Activated T-cell treated with anti-CD3 and anti-CD28 coated beads, Interleukin-2, amount 50 U/mL, for 72 hours (primary cell): ENCODE measurements around the gene PRAMEF10. TPM values are rescaled to one million over a fixed set of nuclear protein-coding genes. Genes with fewer than 3 reads are reported as not detected.
"Not testable (repeated sequence)": the region's sequence is repeated elsewhere in the genome, so short reads cannot be mapped to it uniquely, and the experiment has no call there.

Source experiments
- ATAC-seq, 2 donors: fragments of 150-1000 bp; cut with Tn5 transposase; replicated peaks in 1 of 2; 2 replicates each; pipeline ENCODE4 v1.10.0; 2021; ENCODE audit warnings: moderate library complexity in 2 of 2, mild to moderate bottlenecking in 1 of 2
- DNase-seq, 2 donors: peaks; one replicate each; pipeline ENCODE4 v3.0.0; 2021 to 2022; ENCODE audit warnings: mixed read lengths in 1 of 2
- H3K27ac Mint-ChIP-seq: one replicate; pipeline ENCODE4 v1.8.0; 2022; ENCODE audit warnings: mild to moderate bottlenecking, moderate library complexity, mixed read lengths
- H3K27me3 Mint-ChIP-seq: one replicate; pipeline ENCODE4 v1.8.0; 2022; ENCODE audit warnings: low read depth, mixed read lengths
- H3K36me3 Mint-ChIP-seq, 2 donors: one replicate each; pipeline ENCODE4 v1.8.0; 2022; ENCODE audit warnings: mixed read lengths in 2 of 2, mild to moderate bottlenecking in 1 of 2; ENCODE audit not compliant: insufficient read depth in 2 of 2
- H3K4me1 Mint-ChIP-seq: one replicate; pipeline ENCODE4 v1.8.0; 2022; ENCODE audit warnings: low read depth, mixed read lengths
- H3K4me3 Mint-ChIP-seq, 2 donors: one replicate each; pipeline ENCODE4 v1.8.0; 2022; ENCODE audit warnings: mild to moderate bottlenecking in 2 of 2, mixed read lengths in 2 of 2, moderate library complexity in 2 of 2
- H3K9me3 Mint-ChIP-seq, 2 donors: one replicate each; pipeline ENCODE4 v1.8.0; 2022; ENCODE audit warnings: mixed read lengths in 2 of 2
- total RNA-seq, 2 donors: library from RNA; stranded (reverse); gene quantifications; one replicate each; pipeline ENCODE4 v1.2.3, GENCODE V29; 2022

The PRAMEF10 gene
- not detected for total RNA-seq

- not testable (repeated sequence) for H3K9me3 Mint-ChIP-seq, H3K4me1 Mint-ChIP-seq, H3K27me3 Mint-ChIP-seq, H3K36me3 Mint-ChIP-seq, H3K4me3 Mint-ChIP-seq, H3K27ac Mint-ChIP-seq, DNase-seq, ATAC-seq
These were observed at the start of gene PRAMEF10 for GRCh38 chr1:12898170-12898569. Gene PRAMEF10, minus strand, starts transcription at chr1:12898270. Its CDS starts 2,423 bp downstream, at chr1:12895847.

- H3K36me3 Mint-ChIP-seq, H3K4me3 Mint-ChIP-seq, DNase-seq, H3K4me1 Mint-ChIP-seq, ATAC-seq, H3K9me3 Mint-ChIP-seq, H3K27me3 Mint-ChIP-seq, H3K27ac Mint-ChIP-seq: not testable (repeated sequence)
These were observed 49.4 kb upstream of the PRAMEF10 start, which contains the start of gene PRAMEF6 for GRCh38 chr1:12947480-12947879. Gene PRAMEF6, minus strand, starts transcription at chr1:12947580. Its CDS starts 5,062 bp downstream, at chr1:12942518.

- not testable (repeated sequence) for H3K27ac Mint-ChIP-seq, H3K36me3 Mint-ChIP-seq, H3K4me1 Mint-ChIP-seq, H3K9me3 Mint-ChIP-seq, H3K4me3 Mint-ChIP-seq, DNase-seq, ATAC-seq, H3K27me3 Mint-ChIP-seq
These were observed 26.3 kb upstream of the PRAMEF10 start for GRCh38 chr1:12924368-12924767.

- H3K36me3 Mint-ChIP-seq, H3K27ac Mint-ChIP-seq, H3K27me3 Mint-ChIP-seq, H3K4me3 Mint-ChIP-seq, ATAC-seq, DNase-seq, H3K4me1 Mint-ChIP-seq, H3K9me3 Mint-ChIP-seq: not testable (repeated sequence)
These were observed 23.7 kb upstream of the PRAMEF10 start for GRCh38 chr1:12921749-12922148.

GRCh38 chr1:12916310-12916709 is 18.2 kb upstream of the PRAMEF10 start, which contains the start of gene PRAMEF7:
Gene PRAMEF7, plus strand, starts transcription at chr1:12916610. Its CDS starts 1,083 bp downstream, at chr1:12917693.
- H3K36me3 Mint-ChIP-seq, H3K27ac Mint-ChIP-seq, H3K27me3 Mint-ChIP-seq, H3K4me3 Mint-ChIP-seq, H3K9me3 Mint-ChIP-seq, H3K4me1 Mint-ChIP-seq, DNase-seq, ATAC-seq: not testable (repeated sequence)

- H3K4me1 Mint-ChIP-seq, H3K4me3 Mint-ChIP-seq, H3K36me3 Mint-ChIP-seq, H3K27ac Mint-ChIP-seq, H3K9me3 Mint-ChIP-seq, DNase-seq, ATAC-seq, H3K27me3 Mint-ChIP-seq: not testable (repeated sequence)
These were observed 5.9 kb upstream of the PRAMEF10 start for GRCh38 chr1:12903793-12904572.

- H3K4me1 Mint-ChIP-seq, H3K36me3 Mint-ChIP-seq, H3K27ac Mint-ChIP-seq, H3K27me3 Mint-ChIP-seq, H3K4me3 Mint-ChIP-seq, DNase-seq, H3K9me3 Mint-ChIP-seq, ATAC-seq: not testable (repeated sequence)
These were observed 1.1 kb upstream of the PRAMEF10 start for GRCh38 chr1:12899186-12899585.

- H3K4me1 Mint-ChIP-seq, H3K27ac Mint-ChIP-seq, ATAC-seq, H3K27me3 Mint-ChIP-seq, H3K9me3 Mint-ChIP-seq, DNase-seq, H3K4me3 Mint-ChIP-seq, H3K36me3 Mint-ChIP-seq: not testable (repeated sequence)
These were observed 12.0 kb downstream of the PRAMEF10 start, which contains the start of gene PRAMEF4 for GRCh38 chr1:12886101-12886500. Gene PRAMEF4, minus strand, starts transcription at chr1:12886201. Its CDS starts 2,807 bp downstream, at chr1:12883394.

GRCh38 chr1:12878453-12878852 is 19.6 kb downstream of the PRAMEF10 start:
- H3K9me3 Mint-ChIP-seq, H3K4me1 Mint-ChIP-seq, ATAC-seq, H3K27me3 Mint-ChIP-seq, H3K4me3 Mint-ChIP-seq, DNase-seq, H3K27ac Mint-ChIP-seq, H3K36me3 Mint-ChIP-seq: not testable (repeated sequence)

- not testable (repeated sequence) for DNase-seq, H3K36me3 Mint-ChIP-seq, ATAC-seq, H3K4me3 Mint-ChIP-seq, H3K27me3 Mint-ChIP-seq, H3K4me1 Mint-ChIP-seq, H3K9me3 Mint-ChIP-seq, H3K27ac Mint-ChIP-seq
These were observed 34.8 kb downstream of the PRAMEF10 start for GRCh38 chr1:12863131-12863880.

GRCh38 chr1:12856786-12857185 is 41.3 kb downstream of the PRAMEF10 start, which contains the start of gene PRAMEF2:
Gene PRAMEF2, plus strand, starts transcription at chr1:12857086. Its CDS starts 1,924 bp downstream, at chr1:12859010.
- not testable (repeated sequence) for H3K27me3 Mint-ChIP-seq, H3K9me3 Mint-ChIP-seq, H3K4me1 Mint-ChIP-seq, H3K36me3 Mint-ChIP-seq, H3K4me3 Mint-ChIP-seq, ATAC-seq, H3K27ac Mint-ChIP-seq, DNase-seq

- DNase-seq (no peak), ATAC-seq (no peak)
- Mint-ChIP-seq H3K4me3 (no peak overlapping the region), H3K27ac (no peak overlapping the region), H3K36me3 (peaks cover 0 to 1% of the 10 kb centered on the region in 2 donors), H3K27me3 (peaks cover 13% of the 10 kb centered on the region), H3K9me3 (peaks cover 0 to 6% of the 10 kb centered on the region in 2 donors), H3K4me1 (no peaks in the 10 kb centered on the region)
These were observed 46.3 kb downstream of the PRAMEF10 start for GRCh38 chr1:12851779-12852178.

GRCh38 chr1:12848620-12849019 is 49.5 kb downstream of the PRAMEF10 start, which contains the start of gene HNRNPCL1:
Gene HNRNPCL1, minus strand, starts transcription at chr1:12848720. Its CDS starts 431 bp downstream, at chr1:12848289.
- DNase-seq, H3K36me3 Mint-ChIP-seq, ATAC-seq, H3K27ac Mint-ChIP-seq, H3K4me1 Mint-ChIP-seq, H3K9me3 Mint-ChIP-seq, H3K4me3 Mint-ChIP-seq: not testable (repeated sequence)
- peaks cover 13% of the 10 kb centered on the region for H3K27me3 Mint-ChIP-seq
